HepG2 (cell line): ENCODE data around the gene ZSCAN5C. TPM values are rescaled to one million over a fixed set of nuclear protein-coding genes. Genes with fewer than 3 reads are reported as not detected.

Experiments used
- ATAC-seq: fragments of 200-7000 bp; cut with Tn5 transposase; 3 replicates; pipeline ENCODE4 v1.9.1; 2020; ENCODE audit warnings: mild to moderate bottlenecking, moderate library complexity
- Bru-seq: library from RNA; stranded (reverse); fragments of 400-500 nt; gene quantifications from one replicate; lab custom pipeline; 2021; lab: Mats Ljungman, UMichigan
- BruChase-seq, 2 experiments: library from RNA; stranded (reverse); fragments of 400-500 nt; gene quantifications; one replicate each; lab custom pipeline; 2021; lab: Mats Ljungman, UMichigan
- BruUV-seq: library from RNA; stranded (reverse); fragments of 400-500 nt; replicated peaks from 2 replicates; lab custom pipeline; 2021; lab: Mats Ljungman, UMichigan
- CTCF ChIA-PET: fragments of 300-600 bp; formaldehyde crosslinking; extraction: SDS; loops from one replicate; lab custom pipeline; 2021; ENCODE audit warnings: low total read pairs, inconsistent platforms, low intra/inter-chr PET ratio; lab: Yijun Ruan, JAX
- POLR2A ChIA-PET: fragments of 350-600 bp; sonication (Branson Sonifier 250); formaldehyde crosslinking; loops from one replicate; lab custom pipeline; 2020; ENCODE audit warnings: antibody characterized with exemption, inconsistent platforms; lab: Yijun Ruan, JAX
- DNase-seq: peaks from one replicate; pipeline ENCODE4 v3.0.0-alpha.2; 2015; ENCODE audit warnings: low spot score
- FAIRE-seq: peaks from 3 replicates; lab custom pipeline; 2011; peaks lifted over from hg19 to GRCh38; lab: Jason Lieb, UNC
- H2AFZ ChIP-seq: one replicate; pipeline ENCODE4 v1.6.1; 2011; ENCODE audit warnings: low read length, inconsistent platforms
- H3K27ac ChIP-seq: fragments of 300-600 bp; 3 replicates; pipeline ENCODE4 v1.8.0; 2011; ENCODE audit warnings: mixed run types, mild to moderate bottlenecking, mixed read lengths, low read length, inconsistent platforms; ENCODE audit not compliant: insufficient read depth; ENCODE audit errors: extremely low read length
- H3K27me3 ChIP-seq, 2 experiments: fragments of 200-600 bp in 1 of 2; 2 replicates in 1 of 2; 3 replicates in 1 of 2; pipeline versions ENCODE4 v1.6.0 to v1.8.0; 2011; ENCODE audit warnings: low read length in 2 of 2, mild to moderate bottlenecking in 2 of 2, moderate library complexity in 2 of 2, inconsistent platforms in 1 of 2; ENCODE audit not compliant: insufficient read depth in 2 of 2, control insufficient read depth in 1 of 2
- H3K36me3 ChIP-seq, 2 experiments: fragments of 200-600 bp in 1 of 2; replicated peaks in 1 of 2; 2 replicates in 1 of 2; 3 replicates in 1 of 2; pipeline versions ENCODE4 v1.5.1 to v1.8.0; 2011; ENCODE audit warnings: low read length in 2 of 2, inconsistent platforms in 1 of 2; ENCODE audit not compliant: insufficient read depth in 2 of 2, control insufficient read depth in 1 of 2
- H3K4me1 ChIP-seq: 2 replicates; pipeline ENCODE4 v1.5.1; 2012; ENCODE audit warnings: low read length, inconsistent platforms; ENCODE audit not compliant: insufficient read depth
- H3K4me2 ChIP-seq: 2 replicates; pipeline ENCODE4 v1.6.0; 2011; ENCODE audit warnings: low read depth, low read length, inconsistent platforms
- H3K4me3 ChIP-seq, 3 experiments: fragments of 200-600 bp in 1 of 3; sonication (generic), shearing (Covaris generic) in 1 of 3; replicated peaks in 1 of 3; 2 replicates each; pipeline ENCODE4 v1.5.1; 2011 to 2016; ENCODE audit warnings: low read length in 3 of 3, inconsistent platforms in 2 of 3, low read depth in 2 of 3, mild to moderate bottlenecking in 2 of 3, control low read depth in 1 of 3, mixed read lengths in 1 of 3; ENCODE audit not compliant: insufficient read depth in 1 of 3
- H3K79me2 ChIP-seq: one replicate; pipeline ENCODE4 v1.6.1; 2011; ENCODE audit warnings: low read length, inconsistent platforms; ENCODE audit not compliant: insufficient read depth
- H3K9ac ChIP-seq: 2 replicates; pipeline ENCODE4 v1.6.0; 2011; ENCODE audit warnings: mild to moderate bottlenecking, low read depth, low read length, inconsistent platforms; ENCODE audit not compliant: insufficient read depth
- H3K9me3 ChIP-seq: 2 replicates; pipeline ENCODE4 v1.5.1; 2012; ENCODE audit warnings: mild to moderate bottlenecking, low read length
- H4K20me1 ChIP-seq: 2 replicates; pipeline ENCODE4 v1.6.0; 2011; ENCODE audit warnings: inconsistent platforms, mild to moderate bottlenecking, low read length, moderate library complexity; ENCODE audit not compliant: insufficient read depth
- ATF1 ChIP-seq: IDR thresholded peaks from 2 replicates; pipeline ENCODE4 v1.6.1; 2016; ENCODE audit warnings: mild to moderate bottlenecking, control low read depth
- CREB1 ChIP-seq, 2 experiments: fragments of 450-650 bp in 1 of 2; IDR thresholded peaks; 2 replicates each; pipeline ENCODE4 v1.6.1; 2016 to 2017; ENCODE audit warnings: control low read depth in 1 of 2, mild to moderate bottlenecking in 1 of 2, missing compliant biosample characterization in 1 of 2, missing genetic modification characterization in 1 of 2
- HNRNPUL1 ChIP-seq: fragments of 200-400 bp; formaldehyde crosslinking; IDR thresholded peaks from 2 replicates; pipeline ENCODE4 v1.6.1; 2017; ENCODE audit warnings: low read depth, mild to moderate bottlenecking, low read length, moderate library complexity
- TGIF2 ChIP-seq: IDR thresholded peaks from 2 replicates; pipeline ENCODE4 v1.6.1; 2016; ENCODE audit warnings: control low read depth, missing compliant biosample characterization
- ZNF329 ChIP-seq: sonication (generic); formaldehyde crosslinking; IDR thresholded peaks from 2 replicates; pipeline ENCODE4 v1.9.0; 2021; ENCODE audit warnings: low read depth, mild to moderate bottlenecking, missing genetic modification reagents
- ZNF781 ChIP-seq: sonication (generic); formaldehyde crosslinking; IDR thresholded peaks from 2 replicates; pipeline ENCODE4 v1.5.1; 2020; ENCODE audit warnings: borderline replicate concordance, mild to moderate bottlenecking, missing genetic modification reagents; ENCODE audit errors: not compliant biosample characterization
- ZNF816 ChIP-seq: sonication (generic); formaldehyde crosslinking; IDR thresholded peaks from 2 replicates; pipeline ENCODE4 v1.8.0; 2022; ENCODE audit warnings: missing genetic modification reagents, mild to moderate bottlenecking, borderline replicate concordance
- WGBS: methylation state at CpG from one replicate; pipeline ENCODE4 v1.1.6; 2017; ENCODE audit warnings: low lambda C conversion rate; 5-methylcytosine and 5-hydroxymethylcytosine counted together
- in situ Hi-C: cut with HindIII; loops from 2 replicates; pipeline ENCODE4 v1.10.0; 2017; ENCODE audit warnings: low pct_unique_long_range_greater_than_20kb; ENCODE audit not compliant: extremely low pct_ligation_motif_present
- intact Hi-C: fragments of 100-400 bp; cut with micrococcal nuclease; formaldehyde crosslinking; loops from one replicate; pipeline ENCODE4 v1.10.0; 2022; ENCODE audit not compliant: unreplicated experiment
- long read RNA-seq, 2 experiments: library from RNA in 1 of 2; library from polyadenylated mRNA in 1 of 2; stranded (forward) in 1 of 2; unstranded in 1 of 2; transcript quantifications; one replicate each; pipeline ENCODE4 v2.0.0, GENCODE V29; 2019 to 2022
- polyA minus RNA-seq, 3 experiments: library from RNA; depleted of rRNA, polyadenylated mRNA; stranded (reverse); fragments of >200 nt; gene quantifications; 2 replicates each; pipeline ENCODE4 v1.2.3, GENCODE V29; 2011; ENCODE audit warnings: low replicate concordance in 1 of 3
- polyA plus RNA-seq, 8 experiments: library from polyadenylated mRNA; depleted of rRNA in 3 of 8; stranded (reverse) in 7 of 8; unstranded in 1 of 8; fragments of >200 nt; fragmentation: Illumina TruSeq in 4 of 8; extraction: Trizol in 4 of 8; gene quantifications; 2 replicates each; pipeline versions ENCODE4 v1.2.1 to v1.2.3, GENCODE V29; 2011 to 2016; ENCODE audit warnings: low read depth in 4 of 8, missing spikeins in 1 of 8, mixed read lengths in 1 of 8; ENCODE audit not compliant: insufficient read depth in 1 of 8
- total RNA-seq, 5 experiments: library from RNA; depleted of rRNA; stranded (reverse); fragments of >200 nt; fragmentation: Illumina TruSeq; extraction: Trizol; gene quantifications; 2 replicates each; pipeline ENCODE4 v1.2.3, GENCODE V29; 2016; ENCODE audit warnings: low read depth in 1 of 5
- TF ChIP-seq, protein P1 (sequence below): sonication (generic); formaldehyde crosslinking; IDR thresholded peaks from 2 replicates; pipeline ENCODE4 v1.8.0; 2022; ENCODE audit warnings: mild to moderate bottlenecking, missing genetic modification reagents; ENCODE audit not compliant: insufficient replicate concordance
- TF ChIP-seq, protein P2 (sequence below): sonication (generic); formaldehyde crosslinking; IDR thresholded peaks from 2 replicates; pipeline ENCODE4 v1.4.0; 2020; ENCODE audit warnings: missing genetic modification reagents
- TF ChIP-seq, protein P3 (sequence below): sonication (generic); formaldehyde crosslinking; IDR thresholded peaks from 2 replicates; pipeline ENCODE4 v1.5.0; 2020; ENCODE audit warnings: missing genetic modification reagents, mild to moderate bottlenecking, borderline replicate concordance

ZSCAN5C gene
- total RNA-seq (2016; rRNA removed; fragmentation: Illumina TruSeq; extraction: Trizol) = not detected in 2 replicates
- not detected in 2 replicates for total RNA-seq (2016; cell fraction: cytosol; rRNA removed; fragmentation: Illumina TruSeq; extraction: Trizol; ENCODE audit: low read depth)
- total RNA-seq (2016; cell fraction: insoluble cytoplasmic fraction; rRNA removed; fragmentation: Illumina TruSeq; extraction: Trizol) = not detected in 2 replicates
- total RNA-seq (2016; cell fraction: membrane; rRNA removed; fragmentation: Illumina TruSeq; extraction: Trizol) = not detected in 2 replicates
- not detected in 2 replicates for total RNA-seq (2016; cell fraction: nucleus; rRNA removed; fragmentation: Illumina TruSeq; extraction: Trizol)
- polyA plus RNA-seq (2011; rRNA removed) = not detected in 2 replicates
- polyA plus RNA-seq (2011; cell fraction: cytosol; rRNA removed) = not detected in 2 replicates
- polyA plus RNA-seq (2011; cell fraction: nucleus; rRNA removed) = not detected in 2 replicates
- polyA plus RNA-seq (2012) = not detected in 2 replicates
- not detected in 2 replicates for polyA plus RNA-seq (2016; cell fraction: cytosol; fragmentation: Illumina TruSeq; extraction: Trizol; ENCODE audit: low read depth)
- not detected in 2 replicates for polyA plus RNA-seq (2016; cell fraction: insoluble cytoplasmic fraction; fragmentation: Illumina TruSeq; extraction: Trizol; ENCODE audit: low read depth)
- not detected in 2 replicates for polyA plus RNA-seq (2016; cell fraction: membrane; fragmentation: Illumina TruSeq; extraction: Trizol; ENCODE audit: low read depth)
- polyA plus RNA-seq (2016; cell fraction: nucleus; fragmentation: Illumina TruSeq; extraction: Trizol; ENCODE audit: insufficient read depth, low read depth) = not detected in 2 replicates
- not detected in 2 replicates for polyA minus RNA-seq (2011; rRNA and poly(A)+ RNA removed; ENCODE audit: low replicate concordance)
- not detected in 2 replicates for polyA minus RNA-seq (2011; cell fraction: cytosol; rRNA and poly(A)+ RNA removed)
- polyA minus RNA-seq (2011; cell fraction: nucleus; rRNA and poly(A)+ RNA removed) = not detected in 2 replicates
- not detected for Bru-seq, nascent RNA
- BruChase-seq, experiment 1, labeled RNA remaining after a 6-hour chase = not detected
- BruChase-seq, experiment 2, labeled RNA remaining after a 2-hour chase = not detected
- long read RNA-seq, experiment 1 = 0 reads
- long read RNA-seq, experiment 2 = 0 reads

- no peak for DNase-seq
- H2AFZ ChIP-seq = no peak within 1 kb of the TSS
- no peaks in the 10 kb centered on the region for H3K36me3 ChIP-seq
- H3K27me3 ChIP-seq = peaks cover 0 to under 1% of the 10 kb centered on the region in 2 experiments; a peak in 1 of 5 replicates
- no peak within 1 kb of the TSS for H3K9ac ChIP-seq
- H4K20me1 ChIP-seq = no peaks in the 10 kb centered on the region
- no peaks in the 10 kb centered on the region for H3K79me2 ChIP-seq
- FAIRE-seq = no peak
- BruUV-seq = no TSS peak
- in situ Hi-C loops = no loop called here
- 8% methylated on average over 3 of the region's 3 CpGs for WGBS
- no peak within 1 kb of the TSS for H3K4me3 ChIP-seq
- no peaks in the 10 kb centered on the region for H3K9me3 ChIP-seq
- ChIA-PET CTCF (no interaction called here), POLR2A (no interaction called here)
- ATAC-seq = no peak
- no peak within 1 kb of the TSS for H3K4me2 ChIP-seq
- intact Hi-C loops = no loop called here
- H3K4me1 ChIP-seq = no peaks in the 10 kb centered on the region
- H3K27ac ChIP-seq = no peak within 1 kb of the TSS
- TF ChIP-seq TGIF2 (CRISPR knock-in tag) = no peak
- TF ChIP-seq, protein P1, sequence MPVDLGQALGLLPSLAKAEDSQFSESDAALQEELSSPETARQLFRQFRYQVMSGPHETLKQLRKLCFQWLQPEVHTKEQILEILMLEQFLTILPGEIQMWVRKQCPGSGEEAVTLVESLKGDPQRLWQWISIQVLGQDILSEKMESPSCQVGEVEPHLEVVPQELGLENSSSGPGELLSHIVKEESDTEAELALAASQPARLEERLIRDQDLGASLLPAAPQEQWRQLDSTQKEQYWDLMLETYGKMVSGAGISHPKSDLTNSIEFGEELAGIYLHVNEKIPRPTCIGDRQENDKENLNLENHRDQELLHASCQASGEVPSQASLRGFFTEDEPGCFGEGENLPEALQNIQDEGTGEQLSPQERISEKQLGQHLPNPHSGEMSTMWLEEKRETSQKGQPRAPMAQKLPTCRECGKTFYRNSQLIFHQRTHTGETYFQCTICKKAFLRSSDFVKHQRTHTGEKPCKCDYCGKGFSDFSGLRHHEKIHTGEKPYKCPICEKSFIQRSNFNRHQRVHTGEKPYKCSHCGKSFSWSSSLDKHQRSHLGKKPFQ (CRISPR knock-in tag) = no peak
- TF ChIP-seq, protein P2, sequence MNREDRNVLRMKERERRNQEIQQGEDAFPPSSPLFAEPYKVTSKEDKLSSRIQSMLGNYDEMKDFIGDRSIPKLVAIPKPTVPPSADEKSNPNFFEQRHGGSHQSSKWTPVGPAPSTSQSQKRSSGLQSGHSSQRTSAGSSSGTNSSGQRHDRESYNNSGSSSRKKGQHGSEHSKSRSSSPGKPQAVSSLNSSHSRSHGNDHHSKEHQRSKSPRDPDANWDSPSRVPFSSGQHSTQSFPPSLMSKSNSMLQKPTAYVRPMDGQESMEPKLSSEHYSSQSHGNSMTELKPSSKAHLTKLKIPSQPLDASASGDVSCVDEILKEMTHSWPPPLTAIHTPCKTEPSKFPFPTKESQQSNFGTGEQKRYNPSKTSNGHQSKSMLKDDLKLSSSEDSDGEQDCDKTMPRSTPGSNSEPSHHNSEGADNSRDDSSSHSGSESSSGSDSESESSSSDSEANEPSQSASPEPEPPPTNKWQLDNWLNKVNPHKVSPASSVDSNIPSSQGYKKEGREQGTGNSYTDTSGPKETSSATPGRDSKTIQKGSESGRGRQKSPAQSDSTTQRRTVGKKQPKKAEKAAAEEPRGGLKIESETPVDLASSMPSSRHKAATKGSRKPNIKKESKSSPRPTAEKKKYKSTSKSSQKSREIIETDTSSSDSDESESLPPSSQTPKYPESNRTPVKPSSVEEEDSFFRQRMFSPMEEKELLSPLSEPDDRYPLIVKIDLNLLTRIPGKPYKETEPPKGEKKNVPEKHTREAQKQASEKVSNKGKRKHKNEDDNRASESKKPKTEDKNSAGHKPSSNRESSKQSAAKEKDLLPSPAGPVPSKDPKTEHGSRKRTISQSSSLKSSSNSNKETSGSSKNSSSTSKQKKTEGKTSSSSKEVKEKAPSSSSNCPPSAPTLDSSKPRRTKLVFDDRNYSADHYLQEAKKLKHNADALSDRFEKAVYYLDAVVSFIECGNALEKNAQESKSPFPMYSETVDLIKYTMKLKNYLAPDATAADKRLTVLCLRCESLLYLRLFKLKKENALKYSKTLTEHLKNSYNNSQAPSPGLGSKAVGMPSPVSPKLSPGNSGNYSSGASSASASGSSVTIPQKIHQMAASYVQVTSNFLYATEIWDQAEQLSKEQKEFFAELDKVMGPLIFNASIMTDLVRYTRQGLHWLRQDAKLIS = no peak
- TF ChIP-seq, protein P3, sequence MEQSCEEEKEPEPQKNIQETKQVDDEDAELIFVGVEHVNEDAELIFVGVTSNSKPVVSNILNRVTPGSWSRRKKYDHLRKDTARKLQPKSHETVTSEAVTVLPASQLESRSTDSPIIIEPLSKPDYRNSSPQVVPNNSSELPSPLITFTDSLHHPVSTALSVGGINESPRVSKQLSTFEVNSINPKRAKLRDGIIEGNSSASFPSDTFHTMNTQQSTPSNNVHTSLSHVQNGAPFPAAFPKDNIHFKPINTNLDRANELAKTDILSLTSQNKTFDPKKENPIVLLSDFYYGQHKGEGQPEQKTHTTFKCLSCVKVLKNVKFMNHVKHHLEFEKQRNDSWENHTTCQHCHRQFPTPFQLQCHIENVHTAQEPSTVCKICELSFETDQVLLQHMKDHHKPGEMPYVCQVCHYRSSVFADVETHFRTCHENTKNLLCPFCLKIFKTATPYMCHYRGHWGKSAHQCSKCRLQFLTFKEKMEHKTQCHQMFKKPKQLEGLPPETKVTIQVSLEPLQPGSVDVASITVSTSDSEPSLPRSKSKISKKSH (CRISPR knock-in tag) = no peak
- TF ChIP-seq HNRNPUL1 = no peak
- no peak for TF ChIP-seq ZNF329
- TF ChIP-seq CREB1 (IDR thresholded peaks at IDR 0.05) = no peak
- TF ChIP-seq CREB1 (CRISPR knock-in tag; IDR thresholded peaks at IDR 0.05) = no peak
- TF ChIP-seq ZNF781 (CRISPR knock-in tag) = no peak
- no peak for TF ChIP-seq ATF1 (CRISPR knock-in tag)
- TF ChIP-seq ZNF816 (CRISPR knock-in tag) = no peak
Observed at GRCh38 chr19:56201973-56202372, at the start of gene ZSCAN5C. ZSCAN5C (plus strand) TSS chr19:56202273; CDS start chr19:56205914, 3,641 bp downstream.
